Right lobe of liver (tissue), 6 donors: Measurements from ENCODE around the gene RBM26. TPM values are rescaled to one million over a fixed set of nuclear protein-coding genes. Genes with fewer than 3 reads are reported as not detected.

ENCODE experiments used
- ATAC-seq, 4 donors: fragments of 200-7000 bp; cut with Tn5 transposase; one replicate each; pipeline ENCODE4 v1.9.1; 2020; ENCODE audit warnings: mild to moderate bottlenecking in 4 of 4, moderate library complexity in 4 of 4
- DNase-seq, 3 donors: peaks; one replicate each; pipeline ENCODE4 v3.0.0-alpha.2; 2020
- H3K27ac ChIP-seq, 3 donors: fragments of 200-600 bp; one replicate each; pipeline ENCODE4 v1.8.0; 2022
- H3K27me3 ChIP-seq, 2 donors: fragments of 200-600 bp; one replicate each; pipeline ENCODE4 v1.8.0; 2022
- H3K36me3 ChIP-seq, 4 donors: fragments of 200-600 bp; sonication (generic) in 1 of 4; one replicate each; pipeline versions ENCODE4 v1.5.1 to v1.8.0; 2017 to 2022; ENCODE audit warnings: control low read depth in 1 of 4
- H3K4me1 ChIP-seq, 4 donors: fragments of 200-600 bp; sonication (generic) in 1 of 4; one replicate each; pipeline versions ENCODE4 v1.5.1 to v1.8.0; 2017 to 2022; ENCODE audit warnings: control low read depth in 1 of 4
- H3K4me3 ChIP-seq, 3 donors: fragments of 200-600 bp; one replicate each; pipeline ENCODE4 v1.8.0; 2022
- H3K9me3 ChIP-seq, 4 donors: fragments of 200-600 bp; sonication (generic) in 1 of 4; one replicate each; pipeline versions ENCODE4 v1.5.1 to v1.8.0; 2017 to 2022; ENCODE audit warnings: control low read depth in 1 of 4
- CTCF ChIP-seq, 4 donors: fragments of 200-600 bp in 3 of 4; fragments of 450-650 bp in 1 of 4; IDR thresholded peaks; one replicate each; pipeline versions ENCODE4 v1.5.1 to v1.8.0; 2016 to 2022; ENCODE audit warnings: antibody characterized with exemption in 4 of 4, mild to moderate bottlenecking in 2 of 4
- POLR2A ChIP-seq: fragments of 450-650 bp; IDR thresholded peaks from one replicate; pipeline ENCODE4 v1.6.1; 2017; ENCODE audit warnings: antibody characterized with exemption, mild to moderate bottlenecking
- WGBS: methylation state at CpG from one replicate; pipeline ENCODE4 v1.1.6; 2018; ENCODE audit warnings: low coverage, low lambda C conversion rate; ENCODE audit not compliant: insufficient coverage; ENCODE audit errors: missing lambda C conversion rate; 5-methylcytosine and 5-hydroxymethylcytosine counted together
- intact Hi-C, 2 donors: fragments of 100-400 bp; cut with DNase I; formaldehyde crosslinking; loops; one replicate each; pipeline versions ENCODE4 v1.11.2 to v1.14.1; 2022
- total RNA-seq, 6 experiments: library from RNA; depleted of rRNA in 2 of 6; stranded (reverse); fragments of >200 nt in 2 of 6; fragmentation: NEBNext Ultra II Directional in 3 of 6; extraction: Animal tissue kit (Norgen Biotek cat#: 25700) in 3 of 6; gene quantifications; one replicate each; pipeline versions ENCODE4 v1.1.0 to v1.2.4, GENCODE V29; 2016 to 2023
- donor health status: DM: no; HTN: yes; CAD: no.
- donor health status: DM: no; HTN: no; CAD: no.
- donor health status: DM: no; HTN: no; CAD: no.
- donor health status: DM: no; HTN: yes; CAD: no.
- donor health status: DM: no; HTN: yes; CAD: no.

RBM26 gene
- total RNA-seq, 6 experiments from 2014 or later: 12.9 to 16.7 (median 15.1) TPM

- Histone ChIP-seq H3K4me1 (no peaks in the 10 kb centered on the region), H3K36me3 (no peaks in the 10 kb centered on the region), H3K27ac (no peak overlapping the region), H3K27me3 (no peaks in the 10 kb centered on the region), H3K9me3 (no peaks in the 10 kb centered on the region), H3K4me3 (no peak overlapping the region)
- intact Hi-C loops: no loop called here
- DNase-seq: no peak
- WGBS: 63% methylated on average over 8 of the region's 11 CpGs
- ATAC-seq: no peak
- TF ChIP-seq CTCF (IDR thresholded peaks at IDR 0.05): no peak
- TF ChIP-seq POLR2A: no peak
Measured at GRCh38 chr13:79445968-79446645, 40.1 kb upstream of the RBM26 start.

GRCh38 chr13:79442706-79443105 is 36.7 kb upstream of the RBM26 start:
- DNase-seq (no peak), ATAC-seq (no peak)
- Histone ChIP-seq H3K27ac (no peak overlapping the region), H3K27me3 (no peaks in the 10 kb centered on the region), H3K4me1 (no peaks in the 10 kb centered on the region), H3K4me3 (no peak overlapping the region), H3K9me3 (no peaks in the 10 kb centered on the region), H3K36me3 (no peaks in the 10 kb centered on the region)
- no peak for TF ChIP-seq CTCF (IDR thresholded peaks at IDR 0.05)
- TF ChIP-seq POLR2A: no peak
- WGBS: 64% methylated on average over 3 of the region's 3 CpGs
- intact Hi-C loops: no loop called here

GRCh38 chr13:79442221-79442620 is 36.2 kb upstream of the RBM26 start:
- H3K4me1 ChIP-seq: no peaks in the 10 kb centered on the region
- intact Hi-C loops: no loop called here
- H3K9me3 ChIP-seq: no peaks in the 10 kb centered on the region
- no peak for ATAC-seq
- H3K27ac ChIP-seq: no peak overlapping the region
- TF ChIP-seq CTCF (IDR thresholded peaks at IDR 0.05): no peak
- no peak for TF ChIP-seq POLR2A
- no peak for DNase-seq
- no peak overlapping the region for H3K4me3 ChIP-seq
- H3K36me3 ChIP-seq: no peaks in the 10 kb centered on the region
- WGBS: 56% methylated on average over 1 of the region's 1 CpG
- no peaks in the 10 kb centered on the region for H3K27me3 ChIP-seq

- 69% methylated on average over 3 of the region's 5 CpGs for WGBS
- DNase-seq (no peak), ATAC-seq (no peak)
- H3K27ac ChIP-seq: no peak overlapping the region
- no peaks in the 10 kb centered on the region for H3K36me3 ChIP-seq
- intact Hi-C loops: no loop called here
- no peaks in the 10 kb centered on the region for H3K27me3 ChIP-seq
- TF ChIP-seq POLR2A: no peak
- no peak for TF ChIP-seq CTCF (IDR thresholded peaks at IDR 0.05)
- no peak overlapping the region for H3K4me3 ChIP-seq
- no peaks in the 10 kb centered on the region for H3K9me3 ChIP-seq
- no peaks in the 10 kb centered on the region for H3K4me1 ChIP-seq
Measured at GRCh38 chr13:79440958-79441528, 35.0 kb upstream of the RBM26 start.
